Heart left ventricle (tissue), 13 donors: Measurements from ENCODE around the gene PNISR.

Experiments used
- POLR2A ChIP-seq, 2 donors: fragments of 450-650 bp; IDR thresholded peaks; one replicate each; pipeline ENCODE4 v1.6.1; 2017; ENCODE audit warnings: antibody characterized with exemption in 2 of 2, mild to moderate bottlenecking in 2 of 2, moderate library complexity in 2 of 2
- TF ChIP-seq, protein P1 (sequence below), 12 donors: fragments of 200-600 bp; sonication (generic) in 4 of 12; IDR thresholded peaks; one replicate each; pipeline versions ENCODE4 v1.5.0 to v1.8.0; 2018 to 2022; ENCODE audit warnings: antibody characterized with exemption in 12 of 12, mild to moderate bottlenecking in 5 of 12
- donor health status: ischemic (EF 13 %, LVEDD 7.1; RV severe dilation, severe dysfunction).
- donor health status: DM: no; HTN: yes; CAD: no.
- donor health status: DM: no; HTN: no; CAD: no.
- donor health status: ischemic (EF 25% LVEDD 6.9; RV normal size, moderate dysfunction).
- donor health status: ischemic (EF 25% LVEDD 5.7; RV mildly dilated, moderate dysfunction).
- donor health status: ischemic (EF 35%, LVEDD 5.7; RV mildly dilated, moderate dysfunction).
- donor health status: nonischemic (EF 11% LVEDD 7.7; RV severe dilation, severe dysfunction).
- donor health status: DM: yes; HTN: yes; CAD: no.
- donor health status: PGD.
- donor health status: ischemic (EF 29% LVEDD 5.4; RV normal size, mild dysfunction).
- donor health status: nonischemic (EF 23%, LVEDD 6.1; RV moderate dilation, normal function).

DNA sequence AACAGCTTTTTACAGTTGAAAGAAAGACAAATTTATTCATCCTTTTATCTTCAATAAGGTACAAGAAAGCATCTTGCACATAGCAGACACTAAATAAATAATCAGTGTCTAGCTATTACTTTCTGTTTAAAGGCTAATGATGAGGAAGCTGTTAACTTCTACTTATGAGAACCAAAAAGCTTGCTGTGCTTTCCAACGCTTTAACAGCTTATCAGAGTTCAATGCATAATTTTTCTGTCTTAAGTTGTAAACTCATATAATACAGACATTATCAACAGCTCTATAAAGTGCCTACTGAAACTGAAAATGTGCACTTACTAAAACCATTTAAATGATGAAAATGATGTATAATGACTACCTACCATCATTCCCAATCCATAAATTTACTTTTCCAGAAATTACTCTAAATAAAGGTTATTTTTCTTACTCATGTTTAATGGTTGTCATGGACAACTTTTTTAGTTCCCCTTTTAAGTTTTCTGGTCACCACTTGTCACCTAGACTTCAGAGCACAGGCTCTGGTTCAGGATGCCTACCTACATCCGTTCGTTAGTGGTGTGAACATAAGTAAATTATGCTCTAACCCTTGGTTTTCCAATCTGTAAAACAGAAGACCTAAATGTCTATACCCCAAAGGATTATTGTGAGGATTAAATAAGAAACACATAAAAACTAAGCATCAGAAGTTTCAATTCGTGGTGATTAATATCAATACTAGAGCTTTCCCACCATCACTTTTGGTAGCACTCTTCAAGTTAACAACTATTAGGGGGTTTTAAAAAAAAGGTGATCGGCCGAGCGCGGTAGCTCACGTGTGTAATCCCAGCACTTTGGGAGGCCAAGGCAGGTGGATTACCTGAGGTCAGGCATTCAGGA, 8.0 kb downstream of the PNISR start:
- TF ChIP-seq, protein P1, sequence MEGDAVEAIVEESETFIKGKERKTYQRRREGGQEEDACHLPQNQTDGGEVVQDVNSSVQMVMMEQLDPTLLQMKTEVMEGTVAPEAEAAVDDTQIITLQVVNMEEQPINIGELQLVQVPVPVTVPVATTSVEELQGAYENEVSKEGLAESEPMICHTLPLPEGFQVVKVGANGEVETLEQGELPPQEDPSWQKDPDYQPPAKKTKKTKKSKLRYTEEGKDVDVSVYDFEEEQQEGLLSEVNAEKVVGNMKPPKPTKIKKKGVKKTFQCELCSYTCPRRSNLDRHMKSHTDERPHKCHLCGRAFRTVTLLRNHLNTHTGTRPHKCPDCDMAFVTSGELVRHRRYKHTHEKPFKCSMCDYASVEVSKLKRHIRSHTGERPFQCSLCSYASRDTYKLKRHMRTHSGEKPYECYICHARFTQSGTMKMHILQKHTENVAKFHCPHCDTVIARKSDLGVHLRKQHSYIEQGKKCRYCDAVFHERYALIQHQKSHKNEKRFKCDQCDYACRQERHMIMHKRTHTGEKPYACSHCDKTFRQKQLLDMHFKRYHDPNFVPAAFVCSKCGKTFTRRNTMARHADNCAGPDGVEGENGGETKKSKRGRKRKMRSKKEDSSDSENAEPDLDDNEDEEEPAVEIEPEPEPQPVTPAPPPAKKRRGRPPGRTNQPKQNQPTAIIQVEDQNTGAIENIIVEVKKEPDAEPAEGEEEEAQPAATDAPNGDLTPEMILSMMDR (IDR thresholded peaks at IDR 0.05) = no peak
- TF ChIP-seq POLR2A (IDR thresholded peaks at IDR 0.05) = no peak
